ENCODE results near the gene DZANK1.
"Not testable (repeated sequence)": the region's sequence is repeated elsewhere in the genome, so short reads cannot be mapped to it uniquely, and the experiment has no call there.

The DZANK1 gene

GRCh38 chr20:18361678-18362077 is 105.2 kb downstream of the DZANK1 start:
- TF ChIP-seq CTCF (IDR thresholded peaks at IDR 0.05; ENCODE audit: low read depth, low read length, missing control alignments), result no peak
- DNase-seq (ENCODE audit: low read depth), result no peak
- H3K4me3 ChIP-seq (ENCODE audit: low read depth, low read length), result no peak overlapping the region

GRCh38 chr20:18360635-18361034 is 106.2 kb downstream of the DZANK1 start:
- no peak for DNase-seq (ENCODE audit: low read depth)
- TF ChIP-seq CTCF (IDR thresholded peaks at IDR 0.05; ENCODE audit: low read depth, low read length, missing control alignments), result no peak
- no peak overlapping the region for H3K4me3 ChIP-seq (ENCODE audit: low read depth, low read length)

GRCh38 chr20:18359854-18360253 is 107.0 kb downstream of the DZANK1 start:
- DNase-seq (ENCODE audit: low read depth), result no peak
- H3K4me3 ChIP-seq (ENCODE audit: low read depth, low read length), result no peak overlapping the region
- TF ChIP-seq CTCF (IDR thresholded peaks at IDR 0.05; ENCODE audit: low read depth, low read length, missing control alignments), result no peak

GRCh38 chr20:18349749-18350148 is 117.1 kb downstream of the DZANK1 start:
- not testable (repeated sequence) for DNase-seq (ENCODE audit: low read depth); H3K4me3 ChIP-seq (ENCODE audit: low read depth, low read length)
